ENCODE measurements around the gene TAF6L. TPM values are rescaled to one million over a fixed set of nuclear protein-coding genes. Genes with fewer than 3 reads are reported as not detected.

TAF6L gene
- total RNA-seq, 1 donor from 2014 or later: 50.5 TPM

DNA sequence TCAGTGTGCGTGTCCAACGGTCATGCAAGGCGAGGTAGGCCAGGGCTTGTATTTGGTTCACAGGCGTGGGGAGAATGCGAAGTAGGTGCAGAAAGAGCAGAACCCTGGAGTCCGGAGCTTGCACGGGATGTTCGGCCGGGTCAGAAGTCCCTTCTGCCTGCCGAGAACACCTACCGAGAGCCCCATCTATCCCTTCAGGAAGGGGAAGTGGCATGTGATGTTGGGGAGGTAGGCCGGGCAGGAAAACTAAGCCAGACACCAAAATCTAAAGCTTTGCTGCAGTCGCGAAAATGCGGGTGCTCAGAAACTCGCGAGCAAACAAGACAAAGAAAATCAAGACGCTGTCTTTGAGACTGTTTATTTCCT is 435 bp upstream of the TAF6L start:
- peak overlapping the region; percentile 96 for H3K27ac Mint-ChIP-seq (ENCODE audit: unreplicated experiment)
- H3K4me1 Mint-ChIP-seq: peaks cover 28% of the 10 kb centered on the region
- peaks cover 6% of the 10 kb centered on the region for H3K36me3 Mint-ChIP-seq (ENCODE audit: low read depth)
- TF ChIP-seq, protein P1, sequence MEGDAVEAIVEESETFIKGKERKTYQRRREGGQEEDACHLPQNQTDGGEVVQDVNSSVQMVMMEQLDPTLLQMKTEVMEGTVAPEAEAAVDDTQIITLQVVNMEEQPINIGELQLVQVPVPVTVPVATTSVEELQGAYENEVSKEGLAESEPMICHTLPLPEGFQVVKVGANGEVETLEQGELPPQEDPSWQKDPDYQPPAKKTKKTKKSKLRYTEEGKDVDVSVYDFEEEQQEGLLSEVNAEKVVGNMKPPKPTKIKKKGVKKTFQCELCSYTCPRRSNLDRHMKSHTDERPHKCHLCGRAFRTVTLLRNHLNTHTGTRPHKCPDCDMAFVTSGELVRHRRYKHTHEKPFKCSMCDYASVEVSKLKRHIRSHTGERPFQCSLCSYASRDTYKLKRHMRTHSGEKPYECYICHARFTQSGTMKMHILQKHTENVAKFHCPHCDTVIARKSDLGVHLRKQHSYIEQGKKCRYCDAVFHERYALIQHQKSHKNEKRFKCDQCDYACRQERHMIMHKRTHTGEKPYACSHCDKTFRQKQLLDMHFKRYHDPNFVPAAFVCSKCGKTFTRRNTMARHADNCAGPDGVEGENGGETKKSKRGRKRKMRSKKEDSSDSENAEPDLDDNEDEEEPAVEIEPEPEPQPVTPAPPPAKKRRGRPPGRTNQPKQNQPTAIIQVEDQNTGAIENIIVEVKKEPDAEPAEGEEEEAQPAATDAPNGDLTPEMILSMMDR (conservative IDR thresholded peaks at IDR 0.05): no peak
- peak overlapping the region; percentile 93 for H3K4me3 Mint-ChIP-seq
- peak; percentile 29 for DNase-seq (ENCODE audit: low read depth, low spot score)
- H3K9me3 Mint-ChIP-seq: no peaks in the 10 kb centered on the region
- H3K27me3 Mint-ChIP-seq (ENCODE audit: low read depth): no peaks in the 10 kb centered on the region

DNA sequence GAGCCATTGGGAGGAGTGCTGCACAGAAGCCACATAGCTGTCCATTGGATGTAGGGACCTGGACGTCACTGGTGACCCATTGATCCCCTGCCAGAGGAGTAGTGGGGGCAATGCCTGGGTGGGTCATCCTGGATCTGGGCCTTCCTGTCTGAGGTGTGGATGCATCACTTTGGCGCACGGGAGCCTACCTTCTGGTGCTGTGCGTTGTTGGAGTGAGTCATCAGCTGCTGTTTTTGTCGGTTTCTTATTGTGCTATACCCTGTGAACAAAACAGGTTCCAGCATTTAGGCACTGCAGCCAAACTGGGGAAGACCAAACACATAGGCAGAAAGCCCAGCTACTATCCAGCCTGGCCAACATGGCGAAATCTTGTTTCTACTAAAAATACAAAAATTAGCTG is 3.2 kb downstream of the TAF6L start:
- H3K9me3 Mint-ChIP-seq: no peaks in the 10 kb centered on the region
- no peak for DNase-seq (ENCODE audit: low read depth, low spot score)
- TF ChIP-seq, protein P1 (conservative IDR thresholded peaks at IDR 0.05): no peak
- H3K27me3 Mint-ChIP-seq (ENCODE audit: low read depth): no peaks in the 10 kb centered on the region
- H3K36me3 Mint-ChIP-seq (ENCODE audit: low read depth): peaks cover 16% of the 10 kb centered on the region
- peak overlapping the region; percentile 59 for H3K4me3 Mint-ChIP-seq
- H3K27ac Mint-ChIP-seq (ENCODE audit: unreplicated experiment): no peak overlapping the region
- peaks cover 27% of the 10 kb centered on the region for H3K4me1 Mint-ChIP-seq

DNA sequence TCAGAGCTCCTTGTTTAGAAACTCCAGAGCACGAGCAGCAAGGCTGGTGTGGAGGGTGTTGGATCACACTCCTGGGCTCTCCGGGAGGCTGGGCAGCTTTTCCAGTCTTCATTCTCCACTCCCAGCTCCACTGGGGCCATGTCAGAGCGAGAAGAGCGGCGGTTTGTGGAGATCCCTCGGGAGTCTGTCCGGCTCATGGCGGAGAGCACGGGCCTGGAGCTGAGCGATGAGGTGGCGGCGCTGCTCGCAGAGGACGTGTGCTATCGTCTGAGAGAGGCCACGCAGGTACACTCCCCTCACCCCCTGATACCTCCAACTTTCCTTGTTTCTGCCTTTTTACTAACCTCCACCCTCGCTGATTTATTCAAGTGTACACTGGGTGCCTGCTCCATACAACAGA is 4.5 kb downstream of the TAF6L start:
- H3K4me3 Mint-ChIP-seq: no peak overlapping the region

DNA sequence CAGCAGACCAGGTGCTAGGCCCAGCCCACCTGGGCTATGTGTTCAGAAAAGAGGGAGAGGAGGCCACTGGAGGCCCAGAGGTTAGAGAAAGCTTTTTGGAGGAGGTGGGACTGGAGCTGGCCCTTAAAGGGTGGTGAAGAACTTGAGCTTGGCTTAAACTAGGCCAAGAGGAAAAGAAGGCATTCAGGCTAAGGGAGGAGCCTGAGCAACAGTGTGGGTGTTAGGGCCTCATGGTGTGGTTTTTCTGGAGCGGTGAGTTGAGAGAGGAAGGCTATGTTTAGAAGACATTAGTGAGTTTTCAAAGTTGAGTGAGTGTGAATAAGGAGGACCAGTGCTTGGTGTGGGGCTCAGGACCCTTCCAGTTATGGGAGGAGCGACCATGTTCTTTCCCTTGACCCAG is 6.2 kb downstream of the TAF6L start:
- peak overlapping the region; percentile 51 for H3K4me3 Mint-ChIP-seq
- H3K4me1 Mint-ChIP-seq: peaks cover 4% of the 10 kb centered on the region

More for the DNA sequence above, 4.5 kb downstream of the TAF6L start:
- no peaks in the 10 kb centered on the region for H3K9me3 Mint-ChIP-seq
- no peak overlapping the region for H3K27ac Mint-ChIP-seq (ENCODE audit: unreplicated experiment)
- H3K36me3 Mint-ChIP-seq (ENCODE audit: low read depth): peaks cover 16% of the 10 kb centered on the region
- no peaks in the 10 kb centered on the region for H3K27me3 Mint-ChIP-seq (ENCODE audit: low read depth)
- TF ChIP-seq, protein P1 (conservative IDR thresholded peaks at IDR 0.05): no peak
- DNase-seq (ENCODE audit: low read depth, low spot score): no peak
- peaks cover 15% of the 10 kb centered on the region for H3K4me1 Mint-ChIP-seq

DNA sequence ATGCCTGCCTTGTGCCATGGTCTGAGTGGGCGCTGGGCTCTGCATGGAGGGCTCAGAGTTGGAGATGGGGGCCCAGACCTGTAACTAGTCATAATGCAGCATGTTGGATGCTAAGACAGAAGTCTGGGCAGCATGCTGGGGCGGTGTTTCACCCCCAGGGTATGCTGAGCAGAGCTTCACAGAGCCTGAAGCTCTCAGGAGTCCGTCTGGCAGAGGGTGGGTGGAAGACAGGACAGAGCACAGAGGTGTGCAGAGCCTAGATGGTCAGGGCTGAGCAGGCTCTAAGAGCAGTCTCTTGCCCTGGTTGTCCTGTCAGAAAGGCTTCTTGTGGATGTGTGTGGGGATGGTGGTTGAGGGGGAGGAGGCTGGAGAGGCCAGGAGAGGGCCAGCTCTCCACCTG is 7.2 kb downstream of the TAF6L start:
- Mint-ChIP-seq H3K4me3 (no peak overlapping the region), H3K36me3 (ENCODE audit: low read depth) (peaks cover 23% of the 10 kb centered on the region), H3K27me3 (ENCODE audit: low read depth) (no peaks in the 10 kb centered on the region), H3K9me3 (no peaks in the 10 kb centered on the region), H3K4me1 (peaks cover 4% of the 10 kb centered on the region), H3K27ac (ENCODE audit: unreplicated experiment) (no peak overlapping the region)
- no peak for DNase-seq (ENCODE audit: low read depth, low spot score)
- TF ChIP-seq, protein P1 (conservative IDR thresholded peaks at IDR 0.05): no peak

More for the DNA sequence above, 6.2 kb downstream of the TAF6L start:
- peaks cover 16% of the 10 kb centered on the region for H3K36me3 Mint-ChIP-seq (ENCODE audit: low read depth)
- TF ChIP-seq, protein P1 (conservative IDR thresholded peaks at IDR 0.05): no peak
- H3K9me3 Mint-ChIP-seq: no peaks in the 10 kb centered on the region
- no peaks in the 10 kb centered on the region for H3K27me3 Mint-ChIP-seq (ENCODE audit: low read depth)
- H3K27ac Mint-ChIP-seq (ENCODE audit: unreplicated experiment): no peak overlapping the region
- DNase-seq (ENCODE audit: low read depth, low spot score): no peak

DNA sequence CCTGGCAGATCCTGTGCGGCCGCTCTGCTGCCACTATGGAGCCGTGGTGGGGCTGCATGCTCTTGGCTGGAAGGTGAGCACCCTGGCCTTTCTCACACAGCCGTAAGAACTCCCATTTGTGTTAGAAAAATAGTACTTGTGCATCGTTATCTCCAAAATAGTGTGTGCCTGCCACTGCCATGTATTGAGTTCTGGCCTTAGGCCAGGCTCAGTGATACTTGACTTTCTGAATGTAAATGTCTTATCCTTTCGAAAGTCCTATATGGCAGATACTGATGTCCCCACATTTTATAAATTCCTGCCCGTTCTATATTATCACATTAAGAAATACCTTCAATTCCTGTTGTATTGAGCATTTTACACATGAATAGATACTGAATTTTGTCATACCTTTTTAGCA is 11.6 kb downstream of the TAF6L start:
- peaks cover 16% of the 10 kb centered on the region for H3K4me1 Mint-ChIP-seq
- TF ChIP-seq, protein P1 (conservative IDR thresholded peaks at IDR 0.05): no peak
- DNase-seq (ENCODE audit: low read depth, low spot score): no peak
- no peaks in the 10 kb centered on the region for H3K9me3 Mint-ChIP-seq
- H3K36me3 Mint-ChIP-seq (ENCODE audit: low read depth): peaks cover 20% of the 10 kb centered on the region
- peak overlapping the region; percentile 55 for H3K4me3 Mint-ChIP-seq
- H3K27ac Mint-ChIP-seq (ENCODE audit: unreplicated experiment): no peak overlapping the region
- H3K27me3 Mint-ChIP-seq (ENCODE audit: low read depth): no peaks in the 10 kb centered on the region
